ENCODE measurements around the gene HTT. TPM values are rescaled to one million over a fixed set of nuclear protein-coding genes. Genes with fewer than 3 reads are reported as not detected.
"Not testable (repeated sequence)": the region's sequence is repeated elsewhere in the genome, so short reads cannot be mapped to it uniquely, and the experiment has no call there.

Gene HTT
- total RNA-seq, 2 donors from 2014 or later: 104 to 109 TPM

- not testable (repeated sequence) for H3K4me1 Mint-ChIP-seq; H3K4me3 ChIP-seq (ENCODE audit: low read length)
Observed at GRCh38 chr4:3151238-3151637, 76.8 kb downstream of the HTT start.

GRCh38 chr4:3157366-3157765, 82.9 kb downstream of the HTT start:
- WGBS, 2 experiments (ENCODE audit: insufficient coverage in 1 of 2, insufficient read length in 1 of 2): 91 to 94% methylated on average over 4 of the region's 4 CpGs
- H3K4me3 Mint-ChIP-seq: no peak overlapping the region
- no peak for DNase-seq
- H3K27me3 ChIP-seq (ENCODE audit: control insufficient read depth, insufficient read depth, low read length, poor library complexity, severe bottlenecking): no peaks in the 10 kb centered on the region
- H3K9me3 Mint-ChIP-seq: peaks cover 15% of the 10 kb centered on the region
- no peaks in the 10 kb centered on the region for H3K27me3 Mint-ChIP-seq (ENCODE audit: insufficient read depth)
- H3K9me3 ChIP-seq (ENCODE audit: control insufficient read depth, low read length): peaks cover 22% of the 10 kb centered on the region
- H3K27ac Mint-ChIP-seq: no peak overlapping the region
- no peak overlapping the region for H3K27ac ChIP-seq (ENCODE audit: low read depth, low read length)
- H3K9ac ChIP-seq (ENCODE audit: extremely low read depth, low read length, poor library complexity, severe bottlenecking): no peak overlapping the region
- H3K36me3 Mint-ChIP-seq (ENCODE audit: low read depth): peaks cover 78% of the 10 kb centered on the region
- H3K4me1 ChIP-seq (ENCODE audit: control insufficient read depth, insufficient read depth, low read length): no peaks in the 10 kb centered on the region
- TF ChIP-seq CTCF (conservative IDR thresholded peaks at IDR 0.05): no peak
- no peak overlapping the region for H3K4me3 ChIP-seq (ENCODE audit: low read length)
- H3K4me1 Mint-ChIP-seq: no peaks in the 10 kb centered on the region
- peaks cover 76% of the 10 kb centered on the region for H3K36me3 ChIP-seq (ENCODE audit: control insufficient read depth, insufficient read depth, low read length)

More at GRCh38 chr4:3151238-3151637, 76.8 kb downstream of the HTT start:
- H3K9me3 Mint-ChIP-seq; H3K4me1 ChIP-seq (ENCODE audit: control insufficient read depth, insufficient read depth, low read length); H3K9ac ChIP-seq (ENCODE audit: extremely low read depth, low read length, poor library complexity, severe bottlenecking); H3K27me3 Mint-ChIP-seq (ENCODE audit: insufficient read depth); H3K4me3 Mint-ChIP-seq; H3K27me3 ChIP-seq (ENCODE audit: control insufficient read depth, insufficient read depth, low read length, poor library complexity, severe bottlenecking); H3K9me3 ChIP-seq (ENCODE audit: control insufficient read depth, low read length); DNase-seq; H3K27ac Mint-ChIP-seq; H3K27ac ChIP-seq (ENCODE audit: low read depth, low read length): not testable (repeated sequence)
- peak; percentile 56 for TF ChIP-seq CTCF (conservative IDR thresholded peaks at IDR 0.05)
- H3K36me3 Mint-ChIP-seq (ENCODE audit: low read depth): peaks cover 77% of the 10 kb centered on the region
- peaks cover 79% of the 10 kb centered on the region for H3K36me3 ChIP-seq (ENCODE audit: control insufficient read depth, insufficient read depth, low read length)
- 83 to 100% methylated on average over 1 of the region's 1 CpG for WGBS, 2 experiments (ENCODE audit: insufficient coverage in 1 of 2, insufficient read length in 1 of 2)

- WGBS, 2 experiments (ENCODE audit: insufficient coverage in 1 of 2, insufficient read length in 1 of 2): 87 to 95% methylated on average over 2 to 7 of the region's 7 CpGs
Observed at GRCh38 chr4:3158841-3159240, 84.4 kb downstream of the HTT start.

More at GRCh38 chr4:3158841-3159240, 84.4 kb downstream of the HTT start:
- TF ChIP-seq CTCF (conservative IDR thresholded peaks at IDR 0.05): no peak
- H3K9ac ChIP-seq (ENCODE audit: extremely low read depth, low read length, poor library complexity, severe bottlenecking): no peak overlapping the region
- no peaks in the 10 kb centered on the region for H3K27me3 Mint-ChIP-seq (ENCODE audit: insufficient read depth)
- H3K9me3 ChIP-seq (ENCODE audit: control insufficient read depth, low read length): peaks cover 28% of the 10 kb centered on the region
- no peak overlapping the region for H3K27ac ChIP-seq (ENCODE audit: low read depth, low read length)
- no peak overlapping the region for H3K4me3 ChIP-seq (ENCODE audit: low read length)
- DNase-seq: no peak
- H3K4me3 Mint-ChIP-seq: no peak overlapping the region
- no peaks in the 10 kb centered on the region for H3K27me3 ChIP-seq (ENCODE audit: control insufficient read depth, insufficient read depth, low read length, poor library complexity, severe bottlenecking)
- H3K4me1 Mint-ChIP-seq: no peaks in the 10 kb centered on the region
- H3K27ac Mint-ChIP-seq: no peak overlapping the region
- H3K36me3 ChIP-seq (ENCODE audit: control insufficient read depth, insufficient read depth, low read length): peaks cover 68% of the 10 kb centered on the region
- H3K9me3 Mint-ChIP-seq: peaks cover 30% of the 10 kb centered on the region
- peaks cover 79% of the 10 kb centered on the region for H3K36me3 Mint-ChIP-seq (ENCODE audit: low read depth)
- no peaks in the 10 kb centered on the region for H3K4me1 ChIP-seq (ENCODE audit: control insufficient read depth, insufficient read depth, low read length)
